ENCODE data around the gene ZMYND12.

GRCh38 chr1:42490237-42490636 lies 34.4 kb upstream of the ZMYND12 start:
- TF ChIP-seq EZH2 (IDR thresholded peaks at IDR 0.05; ENCODE audit: low read length, unreplicated experiment) (no peak), CTCF (conservative IDR thresholded peaks at IDR 0.05; ENCODE audit: low read depth, low read length) (no peak), EZH2phosphoT487 (IDR thresholded peaks at IDR 0.05; ENCODE audit: borderline replicate concordance, low read length) (no peak)
